CD4-positive, alpha-beta memory T cell (primary cell): ENCODE results near the gene REV3L. TPM values are rescaled to one million over a fixed set of nuclear protein-coding genes. Genes with fewer than 3 reads are reported as not detected.
"Not testable (repeated sequence)": the region's sequence is repeated elsewhere in the genome, so short reads cannot be mapped to it uniquely, and the experiment has no call there.

Source experiments
- CTCF ChIA-PET: fragments of 350-600 bp; sonication (Branson Sonifier 250); formaldehyde crosslinking; loops from one replicate; lab custom pipeline; 2021; ENCODE audit warnings: inconsistent platforms; ENCODE audit not compliant: partially characterized antibody; lab: Charles Lee
- POLR2A ChIA-PET: fragments of 350-600 bp; sonication (Branson Sonifier 250); formaldehyde crosslinking; loops from one replicate; lab custom pipeline; 2021; ENCODE audit not compliant: partially characterized antibody; lab: Charles Lee
- DNase-seq, 5 donors: peaks; one replicate each; pipeline versions ENCODE4 v3.0.0 to v3.0.0-alpha.2; 2020 to 2022; ENCODE audit warnings: mixed read lengths in 1 of 5
- H3K27ac ChIP-seq: one replicate; pipeline ENCODE4 v1.7.0; 2013; ENCODE audit warnings: low read depth, low read length
- H3K27me3 ChIP-seq: 2 replicates; pipeline ENCODE4 v1.7.0; 2013; ENCODE audit warnings: mild to moderate bottlenecking, low read length, moderate library complexity; ENCODE audit not compliant: insufficient read depth
- H3K36me3 ChIP-seq: 2 replicates; pipeline ENCODE4 v1.7.0; 2013; ENCODE audit warnings: mild to moderate bottlenecking, low read length, moderate library complexity; ENCODE audit not compliant: insufficient read depth
- H3K4me1 ChIP-seq: 2 replicates; pipeline ENCODE4 v1.7.0; 2013; ENCODE audit warnings: mild to moderate bottlenecking, low read length, moderate library complexity; ENCODE audit not compliant: insufficient read depth
- H3K4me3 ChIP-seq, 2 donors: one replicate each; pipeline ENCODE4 v1.7.0; 2013; ENCODE audit warnings: low read length in 2 of 2, mild to moderate bottlenecking in 1 of 2
- H3K9me3 ChIP-seq, 2 donors: one replicate each; pipeline ENCODE4 v1.7.0; 2013; ENCODE audit warnings: low read length in 2 of 2, control low read depth in 1 of 2; ENCODE audit not compliant: control insufficient read depth in 1 of 2
- H3K27ac Mint-ChIP-seq, 7 donors: one replicate each; pipeline ENCODE4 v1.8.0; 2020 to 2021; ENCODE audit warnings: mixed read lengths in 7 of 7, mild to moderate bottlenecking in 6 of 7, inconsistent platforms in 3 of 7, moderate library complexity in 3 of 7
- H3K27me3 Mint-ChIP-seq, 2 donors: one replicate each; pipeline ENCODE4 v1.8.0; 2020 to 2021; ENCODE audit warnings: mixed read lengths in 2 of 2
- H3K36me3 Mint-ChIP-seq, 2 donors: one replicate each; pipeline ENCODE4 v1.8.0; 2020 to 2021; ENCODE audit warnings: mixed read lengths in 2 of 2, inconsistent platforms in 1 of 2, mild to moderate bottlenecking in 1 of 2
- H3K4me1 Mint-ChIP-seq, 4 donors: one replicate each; pipeline ENCODE4 v1.8.0; 2020 to 2021; ENCODE audit warnings: mixed read lengths in 4 of 4, mild to moderate bottlenecking in 1 of 4
- H3K4me3 Mint-ChIP-seq, 8 donors: one replicate each; pipeline ENCODE4 v1.8.0; 2020 to 2021; ENCODE audit warnings: mixed read lengths in 8 of 8, mild to moderate bottlenecking in 7 of 8, moderate library complexity in 6 of 8, inconsistent platforms in 3 of 8
- H3K9me3 Mint-ChIP-seq, 8 donors: one replicate each; pipeline ENCODE4 v1.8.0; 2020 to 2021; ENCODE audit warnings: mixed read lengths in 8 of 8, mild to moderate bottlenecking in 5 of 8, inconsistent platforms in 3 of 8, moderate library complexity in 1 of 8
- intact Hi-C: fragments of 100-400 bp; cut with micrococcal nuclease; formaldehyde crosslinking; loops from one replicate; pipeline ENCODE4 v1.15.1; 2023
- polyA plus RNA-seq, 2 donors: library from polyadenylated mRNA; unstranded; fragments of 300-500 nt; fragmentation: Illumina TruSeq; gene quantifications; one replicate each; pipeline ENCODE4 v1.2.3, GENCODE V29; 2021
- total RNA-seq, 2 experiments: library from RNA; stranded (reverse); gene quantifications; one replicate each; pipeline ENCODE4 v1.2.3, GENCODE V29; 2021

REV3L gene
- total and polyA plus RNA-seq, 4 experiments from 2014 or later: 8.0 to 34.5 (median 24.5) TPM

- peaks cover 7 to 13% of the 10 kb centered on the region in 2 donors for H3K36me3 Mint-ChIP-seq
- Histone ChIP-seq H3K27me3 (no peaks in the 10 kb centered on the region), H3K4me3 (peak overlapping the region; percentile 42 to 71), H3K36me3 (peaks cover 5% of the 10 kb centered on the region), H3K4me1 (peaks cover 35% of the 10 kb centered on the region), H3K9me3 (no peaks in the 10 kb centered on the region), H3K27ac (peak overlapping the region; percentile 84)
- H3K27ac Mint-ChIP-seq: peak overlapping the region; percentile 87 to 98 (median 96)
- intact Hi-C loops: loop anchor here (1.0 to 10.0 kb wide), 14 partner anchors 172 to 1077 kb away; partner anchors contain the start of genes AMD1, CDC40, CDK19 and FAM229B
- H3K4me3 Mint-ChIP-seq: peak overlapping the region; percentile 84 to 90 (median 87)
- peaks cover 16 to 34% (median 23%) of the 10 kb centered on the region in 4 donors for H3K4me1 Mint-ChIP-seq
- ChIA-PET POLR2A (interaction anchor here (0.7 to 2.7 kb wide), 26 partner anchors 9 to 828 kb away, joined by 3 to 57 read pairs (median 4); partner anchors contain the start of genes AMD1, CDK19, FAM229B and GTF3C6), CTCF (interaction anchor here (0.7 to 2.7 kb wide), 56 partner anchors 9 to 905 kb away, joined by 3 to 128 read pairs (median 4); partner anchors contain the start of genes AMD1, FAM229B, GTF3C6 and REV3L)
- peak; percentile 99 for DNase-seq
- peaks cover 3 to 4% of the 10 kb centered on the region in 2 donors for H3K27me3 Mint-ChIP-seq
- H3K9me3 Mint-ChIP-seq: no peaks in the 10 kb centered on the region
These were observed 223.8 kb downstream of the REV3L start for GRCh38 chr6:111259089-111259831.

DNA sequence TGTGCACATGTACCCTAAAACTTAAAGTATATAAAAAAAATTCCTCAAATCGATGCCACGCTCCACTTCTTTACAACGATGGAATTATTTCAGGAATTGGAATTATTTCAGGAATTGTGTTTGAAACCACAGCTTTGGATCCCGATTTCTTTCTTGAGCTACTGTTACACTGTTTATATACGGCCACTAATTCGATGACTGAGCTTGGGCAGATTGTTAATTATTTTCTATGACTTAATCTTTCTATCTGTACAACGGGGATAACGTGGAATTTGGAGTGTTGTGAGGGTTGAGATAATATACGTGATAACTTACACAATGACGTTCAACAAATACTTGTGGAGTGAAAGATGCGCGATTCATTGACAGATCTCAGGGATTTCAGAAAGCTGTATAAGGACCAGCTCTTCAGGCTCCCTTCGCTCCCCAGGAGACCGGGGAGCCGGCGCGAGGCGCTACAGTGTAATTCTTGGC lies 224.4 kb downstream of the REV3L start:
- intact Hi-C loops: loop anchor here (1.0 to 10.0 kb wide), 14 partner anchors 171 to 1076 kb away; partner anchors contain the start of genes AMD1, CDC40, CDK19 and FAM229B
- POLR2A ChIA-PET: interaction anchor here (0.7 to 2.7 kb wide), 24 partner anchors 8 to 829 kb away, joined by 3 to 57 read pairs (median 4); partner anchors contain the start of genes AMD1, CDK19, FAM229B and REV3L
- peak overlapping the region; percentile 84 to 90 (median 87) for H3K4me3 Mint-ChIP-seq
- H3K4me3 ChIP-seq: peak overlapping the region in 1 of 2 donors; percentile 71
- peaks cover under 1 to 7% of the 10 kb centered on the region in 2 donors for H3K36me3 Mint-ChIP-seq
- no peak for DNase-seq
- peaks cover under 1% of the 10 kb centered on the region for H3K36me3 ChIP-seq
- CTCF ChIA-PET: interaction anchor here (0.7 to 2.7 kb wide), 55 partner anchors 9 to 905 kb away, joined by 3 to 128 read pairs (median 4); partner anchors contain the start of genes AMD1, FAM229B, GTF3C6 and REV3L
- H3K27me3 ChIP-seq: no peaks in the 10 kb centered on the region
- no peaks in the 10 kb centered on the region for H3K9me3 ChIP-seq
- H3K27me3 Mint-ChIP-seq: peaks cover 3 to 4% of the 10 kb centered on the region in 2 donors
- peaks cover 35% of the 10 kb centered on the region for H3K4me1 ChIP-seq
- H3K27ac Mint-ChIP-seq: peak overlapping the region; percentile 87 to 98 (median 96)
- H3K27ac ChIP-seq: peak overlapping the region; percentile 84
- peaks cover 15 to 34% (median 23%) of the 10 kb centered on the region in 4 donors for H3K4me1 Mint-ChIP-seq
- H3K9me3 Mint-ChIP-seq: no peaks in the 10 kb centered on the region

GRCh38 chr6:111258010-111258409 lies 225.0 kb downstream of the REV3L start:
- Histone ChIP-seq H3K36me3 (no peaks in the 10 kb centered on the region), H3K9me3 (no peaks in the 10 kb centered on the region), H3K4me3 (no peak overlapping the region), H3K27ac (no peak overlapping the region), H3K27me3 (no peaks in the 10 kb centered on the region), H3K4me1 (peaks cover 35% of the 10 kb centered on the region)
- H3K9me3 Mint-ChIP-seq: no peaks in the 10 kb centered on the region
- H3K4me3 Mint-ChIP-seq: no peak overlapping the region
- H3K4me1 Mint-ChIP-seq: peaks cover 15 to 34% (median 23%) of the 10 kb centered on the region in 4 donors
- peak overlapping the region in 5 of 7 donors; percentile 11 to 96 (median 87) for H3K27ac Mint-ChIP-seq
- intact Hi-C loops: loop anchor here (2.0 to 10.0 kb wide), 6 partner anchors 171 to 1076 kb away; partner anchors contain the start of genes AMD1, CDC40, FAM229B and SLC16A10
- H3K27me3 Mint-ChIP-seq: peaks cover 3 to 4% of the 10 kb centered on the region in 2 donors
- DNase-seq: no peak
- ChIA-PET POLR2A (interaction anchor here (1.0 to 2.7 kb wide), 8 partner anchors 205 to 829 kb away, joined by 3 to 57 read pairs (median 13); partner anchors contain the start of genes AMD1, FAM229B, REV3L and TRAF3IP2), CTCF (interaction anchor here (1.0 to 2.7 kb wide), 19 partner anchors 8 to 906 kb away, joined by 3 to 128 read pairs (median 8); partner anchors contain the start of genes FAM229B, REV3L, TRAF3IP2 and TUBE1)
- peaks cover 0 to 5% of the 10 kb centered on the region in 2 donors for H3K36me3 Mint-ChIP-seq

DNA sequence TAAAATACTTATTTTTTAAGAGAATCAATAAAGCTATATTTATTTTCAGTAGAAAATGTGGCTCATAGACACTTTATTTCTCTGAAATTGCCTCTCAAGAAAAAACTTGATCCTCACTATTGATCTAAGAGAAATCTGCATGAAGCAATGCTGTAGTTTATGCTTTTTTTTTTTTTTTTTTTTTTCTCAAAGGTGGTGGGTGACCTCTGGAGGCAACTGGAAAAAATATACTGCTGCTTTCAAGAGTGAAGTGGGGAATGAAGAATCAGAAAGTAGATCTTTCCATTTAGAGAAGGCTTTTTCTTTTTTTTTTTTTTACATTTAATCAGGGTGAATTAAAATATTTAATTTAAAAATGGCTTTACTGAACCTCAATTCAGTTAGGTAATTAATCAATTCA lies 226.4 kb downstream of the REV3L start:
- Histone ChIP-seq H3K4me1 (peaks cover 26% of the 10 kb centered on the region), H3K9me3 (no peaks in the 10 kb centered on the region), H3K4me3 (no peak overlapping the region), H3K36me3 (no peaks in the 10 kb centered on the region), H3K27me3 (no peaks in the 10 kb centered on the region), H3K27ac (no peak overlapping the region)
- no peak overlapping the region for H3K4me3 Mint-ChIP-seq
- H3K27me3 Mint-ChIP-seq: peaks cover 3 to 4% of the 10 kb centered on the region in 2 donors
- POLR2A ChIA-PET: no interaction called here
- H3K36me3 Mint-ChIP-seq: peaks cover 0 to 5% of the 10 kb centered on the region in 2 donors
- no peaks in the 10 kb centered on the region for H3K9me3 Mint-ChIP-seq
- CTCF ChIA-PET: interaction anchor here (0.7 to 1.6 kb wide), 5 partner anchors 196 to 786 kb away, joined by 3 to 6 read pairs (median 4); no protein-coding TSS in a partner anchor
- intact Hi-C loops: loop anchor here (5.0 to 10.0 kb wide), 3 partner anchors 169 to 1074 kb away; partner anchors contain the start of genes AMD1, CDC40 and SLC16A10
- peaks cover 12 to 27% (median 18%) of the 10 kb centered on the region in 4 donors for H3K4me1 Mint-ChIP-seq
- no peak for DNase-seq
- no peak overlapping the region for H3K27ac Mint-ChIP-seq

- DNase-seq, H3K4me3 Mint-ChIP-seq, H3K27ac Mint-ChIP-seq, H3K4me3 ChIP-seq, H3K9me3 Mint-ChIP-seq, H3K9me3 ChIP-seq, POLR2A ChIA-PET, H3K27me3 ChIP-seq, H3K27me3 Mint-ChIP-seq, H3K27ac ChIP-seq, H3K36me3 ChIP-seq, H3K36me3 Mint-ChIP-seq: not testable (repeated sequence)
- CTCF ChIA-PET: interaction anchor here (1.6 kb wide), 1 partner anchor 787 kb away, joined by 4 read pairs; no protein-coding TSS in a partner anchor
- peaks cover 9 to 22% (median 14%) of the 10 kb centered on the region in 4 donors for H3K4me1 Mint-ChIP-seq
- peaks cover 20% of the 10 kb centered on the region for H3K4me1 ChIP-seq
- intact Hi-C loops: loop anchor here (5.0 to 10.0 kb wide), 3 partner anchors 169 to 1074 kb away; partner anchors contain the start of genes AMD1, CDC40 and SLC16A10
These were observed 227.2 kb downstream of the REV3L start for GRCh38 chr6:111255838-111256237.

DNA sequence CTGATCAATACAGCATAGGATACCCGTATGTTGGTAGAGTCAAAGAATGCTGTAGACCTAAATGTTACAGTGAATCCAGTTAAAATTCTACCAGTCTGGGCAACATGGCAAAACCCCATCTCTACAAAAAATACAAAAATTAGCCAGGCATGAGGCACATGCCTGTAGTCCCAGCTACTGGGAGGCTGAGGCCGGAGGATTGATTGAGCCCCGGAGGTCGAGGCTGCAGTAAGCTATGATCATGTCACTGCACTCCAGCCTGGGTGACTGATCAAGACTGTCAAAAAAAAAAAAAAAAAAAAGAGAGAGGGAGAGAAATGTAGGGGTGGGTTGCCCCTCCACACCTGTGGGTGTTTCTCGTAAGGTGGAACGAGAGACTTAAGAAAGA lies 228.2 kb downstream of the REV3L start:
- Histone ChIP-seq H3K27me3 (no peaks in the 10 kb centered on the region), H3K36me3 (no peaks in the 10 kb centered on the region), H3K4me3 (no peak overlapping the region), H3K4me1 (peaks cover 10% of the 10 kb centered on the region), H3K27ac (no peak overlapping the region), H3K9me3 (no peaks in the 10 kb centered on the region)
- Mint-ChIP-seq H3K27me3 (peaks cover 3 to 4% of the 10 kb centered on the region in 2 donors), H3K4me1 (peaks cover 5 to 13% (median 7%) of the 10 kb centered on the region in 4 donors), H3K27ac (peak overlapping the region in 1 of 7 donors; percentile 18), H3K9me3 (no peaks in the 10 kb centered on the region), H3K4me3 (no peak overlapping the region), H3K36me3 (peaks cover 0 to 2% of the 10 kb centered on the region in 2 donors)
- POLR2A ChIA-PET: no interaction called here
- CTCF ChIA-PET: no interaction called here
- DNase-seq: no peak
- intact Hi-C loops: loop anchor here (5.0 to 10.0 kb wide), 3 partner anchors 167 to 1072 kb away; partner anchors contain the start of genes AMD1, CDC40 and SLC16A10
